HG02981 (cell line): ENCODE results near the gene CCK.
"Not testable (repeated sequence)": the region's sequence is repeated elsewhere in the genome, so short reads cannot be mapped to it uniquely, and the experiment has no call there.

ENCODE experiments used
- ATAC-seq: cut with Tn5 transposase; IDR thresholded peaks from one replicate; pipeline ENCODE4 v1.9.1; 2021; ENCODE audit warnings: mild to moderate bottlenecking, moderate library complexity; ENCODE audit not compliant: unreplicated experiment

The CCK gene, protein sequence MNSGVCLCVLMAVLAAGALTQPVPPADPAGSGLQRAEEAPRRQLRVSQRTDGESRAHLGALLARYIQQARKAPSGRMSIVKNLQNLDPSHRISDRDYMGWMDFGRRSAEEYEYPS

DNA sequence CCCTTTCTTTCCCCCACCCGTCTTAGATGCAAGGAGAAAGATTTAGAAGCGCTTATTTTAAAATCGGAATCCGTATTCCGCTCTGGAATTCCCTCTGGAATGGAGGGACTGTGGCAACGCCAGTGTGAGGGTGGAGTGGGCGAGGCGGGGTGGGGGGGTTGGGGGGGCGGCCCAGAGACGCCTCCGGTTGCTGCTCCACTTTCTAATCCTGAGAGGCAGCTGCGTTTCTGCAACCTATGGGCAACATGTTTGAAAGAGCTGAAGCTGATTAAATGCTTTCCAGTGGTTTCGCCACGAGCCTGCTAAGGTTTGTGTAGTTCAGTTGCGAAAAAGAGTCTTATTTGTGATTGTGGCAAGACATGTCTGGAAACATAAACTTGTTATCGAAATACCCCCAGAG, at the start of gene CCK:
CCK (minus strand) TSS at position 101 of the 400 bp plus-strand sequence. CDS start 2,555 bp downstream, outside the sequence.
- no peak for ATAC-seq

DNA sequence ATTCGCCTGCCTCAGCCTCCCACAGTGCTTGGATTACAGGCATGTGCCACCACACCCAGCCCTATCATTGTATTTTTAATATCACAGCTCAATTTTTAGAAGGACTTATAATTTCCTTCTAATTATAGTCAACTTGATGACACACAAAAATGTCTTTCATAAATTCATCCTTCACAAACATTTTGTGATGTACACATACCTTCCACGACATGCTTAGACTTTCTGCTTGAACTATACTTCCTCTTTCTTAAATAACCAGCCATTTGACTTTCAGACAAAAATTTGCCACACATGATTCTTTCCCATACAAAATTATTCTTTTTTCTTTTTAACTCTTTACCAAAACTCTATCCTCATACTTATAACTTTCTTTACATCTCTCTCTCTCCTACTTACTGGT, 48.4 kb upstream of the CCK start:
- ATAC-seq = no peak

DNA sequence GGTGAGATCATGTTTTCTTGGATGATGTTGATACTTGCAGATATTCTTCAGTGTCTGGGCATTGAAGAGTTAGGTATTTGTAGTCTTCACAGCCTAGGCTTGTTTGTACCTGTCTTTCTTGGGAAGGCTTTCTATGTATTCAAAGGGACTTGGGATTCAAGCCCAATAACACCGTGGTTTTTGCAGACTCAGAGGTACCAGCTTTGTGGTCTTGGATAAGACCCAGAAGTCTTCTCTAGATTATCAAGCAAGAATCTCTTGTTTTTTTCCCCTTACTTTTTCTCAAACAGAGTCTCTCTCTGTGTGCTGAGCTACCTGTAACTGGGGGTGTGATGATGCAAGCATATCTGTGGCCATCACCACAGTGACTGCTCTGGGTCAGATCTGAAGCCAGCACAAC, 42.7 kb upstream of the CCK start:
- ATAC-seq = no peak

DNA sequence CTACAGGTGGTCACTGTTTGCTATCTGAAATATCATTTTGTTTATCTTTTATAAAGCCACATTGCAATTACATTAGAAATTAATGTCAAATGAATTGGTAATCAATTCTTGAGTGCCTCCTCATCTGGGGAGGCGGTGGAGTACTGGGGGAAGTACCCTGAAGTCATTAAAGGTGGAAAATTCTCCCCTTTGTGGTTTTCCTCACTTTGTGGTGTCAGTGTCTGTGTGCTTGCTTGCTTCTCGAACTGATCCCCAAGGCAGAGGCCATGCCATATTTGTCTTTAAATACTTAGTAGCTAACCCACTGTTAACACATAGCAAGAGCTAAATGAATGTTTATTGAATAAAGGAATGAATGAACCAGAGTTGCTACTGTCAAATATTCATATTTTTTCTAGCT, 40.5 kb upstream of the CCK start:
- no peak for ATAC-seq

DNA sequence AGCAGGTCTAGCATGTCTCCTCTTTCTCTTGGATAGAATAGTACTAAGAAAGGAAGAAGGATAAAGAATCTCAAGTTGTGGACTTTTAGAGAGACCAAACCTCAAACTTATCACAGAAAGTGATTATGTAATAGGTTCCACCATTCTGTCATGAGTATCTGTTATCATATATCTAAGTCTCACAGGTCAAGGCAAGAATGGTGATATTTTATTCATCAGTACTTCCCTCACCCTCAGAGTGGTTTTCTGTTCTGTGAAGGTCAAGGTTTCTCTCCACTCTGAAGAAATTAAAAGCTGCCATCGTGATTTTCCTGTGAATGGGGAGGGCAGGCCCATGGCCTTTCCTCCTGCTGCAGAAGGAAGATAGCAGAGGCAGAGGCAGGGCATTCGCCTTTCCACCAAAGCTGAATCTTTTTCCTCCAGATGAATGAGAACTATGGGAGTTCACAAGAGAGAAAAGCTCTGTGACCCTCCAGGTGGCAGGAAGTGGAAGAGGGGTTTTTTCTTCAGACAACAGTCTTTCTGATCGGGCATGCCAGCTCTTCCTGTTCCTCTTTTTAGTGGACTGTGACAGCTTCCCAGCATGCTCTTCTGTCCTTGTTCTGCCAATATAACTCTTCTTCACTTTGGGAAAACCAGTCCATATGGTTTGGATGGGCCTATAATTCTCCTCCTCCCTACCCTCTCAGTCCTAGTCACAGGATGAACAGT, 37.1 kb upstream of the CCK start:
- peak; percentile 68 for ATAC-seq

DNA sequence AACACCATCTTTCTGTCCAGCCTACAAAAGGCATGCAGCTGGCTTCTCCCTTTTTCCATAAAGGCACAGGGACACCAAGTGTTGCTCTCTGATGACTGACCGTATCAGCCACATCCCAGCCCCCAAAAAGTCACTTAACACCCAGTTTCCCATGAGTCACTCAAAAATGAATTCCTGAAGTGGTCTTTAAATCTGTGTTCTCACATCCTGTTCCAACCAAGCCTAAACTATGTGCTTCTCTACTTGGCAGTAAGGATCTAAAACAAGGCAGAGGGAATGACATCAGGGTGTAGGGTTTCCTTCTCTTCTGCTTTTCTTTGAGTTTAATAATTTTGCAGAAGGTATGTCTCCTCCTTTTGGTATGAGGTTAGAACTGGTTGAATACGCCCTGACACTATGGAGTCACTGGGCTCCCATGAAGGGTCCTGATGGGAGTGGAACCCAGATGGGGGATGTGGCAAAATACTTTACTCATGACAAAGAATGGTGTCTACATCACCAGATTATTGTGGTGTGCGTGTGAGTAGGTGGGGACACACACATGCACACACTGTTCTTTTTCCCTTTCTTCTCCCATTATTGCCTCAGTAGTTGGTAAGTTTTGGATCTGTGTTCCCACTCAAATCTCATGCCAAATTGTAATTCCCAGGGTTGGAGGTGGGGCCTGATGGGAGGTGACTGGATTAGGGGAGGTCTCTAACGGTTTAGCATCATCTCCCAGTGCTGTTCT, 35.6 kb upstream of the CCK start:
- no peak for ATAC-seq

DNA sequence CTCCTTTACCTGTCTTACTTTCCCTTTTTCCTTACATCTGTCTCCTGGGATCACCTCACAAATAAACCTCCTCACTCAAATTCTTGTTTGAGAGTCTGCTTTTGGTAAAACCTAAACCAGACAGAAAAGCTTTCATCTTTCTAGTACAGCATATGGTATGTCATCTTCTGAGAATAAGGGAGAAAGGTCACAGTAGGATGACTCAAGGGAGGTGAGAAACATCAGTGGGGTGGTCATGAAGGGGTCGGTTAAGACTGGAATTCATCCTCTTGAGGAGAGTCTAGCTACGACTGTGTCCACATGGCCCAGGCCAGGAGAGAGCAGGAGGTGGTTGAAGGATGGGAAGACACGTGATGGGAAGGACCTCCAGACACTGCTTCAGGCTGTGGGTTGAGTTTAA, 34.8 kb upstream of the CCK start:
- ATAC-seq = no peak

DNA sequence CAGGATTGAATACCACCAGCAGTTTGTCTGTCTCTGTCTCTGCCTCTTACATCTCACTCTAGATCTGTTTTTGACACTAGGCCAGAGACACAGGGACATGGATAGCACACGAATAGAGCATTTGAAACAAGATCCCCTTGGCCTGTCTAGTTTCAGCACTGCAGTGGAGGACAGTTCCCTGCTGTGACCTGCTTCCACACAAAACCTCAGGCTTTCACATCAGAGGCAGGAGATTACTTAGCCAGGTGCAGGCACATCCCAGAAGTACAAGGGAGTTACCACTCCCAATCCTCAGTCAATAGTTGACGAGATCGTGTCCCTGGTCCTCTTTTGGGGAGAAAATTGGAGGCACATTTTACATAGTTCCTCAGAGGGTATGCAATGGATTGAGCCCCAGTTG, 34.0 kb upstream of the CCK start:
- ATAC-seq = no peak

DNA sequence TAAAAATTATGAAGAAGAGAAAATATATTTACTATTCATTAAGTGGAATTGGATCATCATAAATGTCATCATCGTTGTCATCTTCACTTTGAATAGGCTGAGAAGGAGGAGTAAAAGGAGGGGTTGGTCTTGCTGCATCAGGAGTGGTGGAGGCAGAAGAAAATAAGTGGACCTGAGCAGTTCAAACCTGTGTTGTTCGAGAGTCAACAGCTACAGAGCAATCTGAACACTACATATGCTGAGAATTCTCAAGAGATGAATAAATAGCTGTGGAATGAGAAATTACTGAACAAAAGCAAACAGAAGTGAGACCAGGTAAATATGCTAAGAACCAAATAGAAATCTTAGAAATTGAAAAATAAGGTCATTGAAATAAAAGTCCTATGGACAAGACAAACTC, 32.3 kb upstream of the CCK start:
- ATAC-seq = no peak

DNA sequence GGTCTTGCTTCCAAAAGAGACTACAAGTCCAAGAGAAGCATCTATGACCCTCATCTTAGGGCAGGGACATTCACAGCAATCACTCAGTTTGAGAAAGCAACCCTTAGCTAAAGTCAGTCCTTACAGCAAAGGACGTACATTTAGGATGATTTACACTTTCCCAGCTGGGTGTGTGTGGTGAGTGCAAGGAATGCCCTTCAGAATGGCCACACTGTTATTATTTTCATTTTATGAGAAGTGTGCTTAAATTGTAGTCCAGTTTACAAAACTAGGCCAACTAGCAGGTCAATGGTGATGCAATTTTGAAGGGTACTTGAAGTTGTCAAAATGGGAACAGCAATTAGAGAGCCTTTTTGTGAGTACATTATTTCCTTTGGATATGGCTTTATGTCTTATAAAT, 26.0 kb upstream of the CCK start:
- no peak for ATAC-seq

DNA sequence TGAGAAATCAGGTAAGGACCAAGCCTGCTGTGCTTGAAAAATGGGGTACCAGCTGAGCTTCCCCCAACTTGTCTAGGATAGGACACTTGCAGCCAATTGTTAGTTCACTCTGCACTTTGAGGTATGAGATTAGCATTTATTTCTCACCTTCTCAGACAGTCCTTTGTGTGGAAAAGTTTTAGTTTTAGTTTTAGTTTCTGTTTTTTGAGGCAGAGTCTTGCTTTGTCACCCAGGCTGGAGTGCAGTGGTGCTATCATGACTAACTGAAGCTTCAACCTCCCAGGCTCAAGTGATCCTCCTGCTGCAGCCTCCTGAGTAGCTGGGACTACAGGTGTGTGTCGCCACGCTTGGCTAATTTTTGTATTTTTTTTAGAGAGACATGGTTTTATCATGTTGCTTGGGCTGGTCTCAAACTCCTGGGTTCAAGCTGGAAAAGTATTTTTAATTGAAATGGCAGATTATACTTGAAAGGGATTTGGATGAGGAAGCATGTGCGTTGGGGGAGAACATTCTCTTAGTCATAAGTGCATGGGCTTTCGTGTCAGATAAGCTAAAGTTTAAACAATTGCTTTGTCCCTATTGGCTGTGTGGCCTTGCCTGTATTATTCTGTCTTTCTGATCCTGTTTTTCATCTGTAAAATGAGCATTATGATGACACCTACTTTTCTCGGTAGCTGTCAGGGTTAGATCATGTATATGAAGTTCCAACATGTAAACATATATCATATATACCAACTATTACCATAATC, 25.2 kb upstream of the CCK start:
- no peak for ATAC-seq

DNA sequence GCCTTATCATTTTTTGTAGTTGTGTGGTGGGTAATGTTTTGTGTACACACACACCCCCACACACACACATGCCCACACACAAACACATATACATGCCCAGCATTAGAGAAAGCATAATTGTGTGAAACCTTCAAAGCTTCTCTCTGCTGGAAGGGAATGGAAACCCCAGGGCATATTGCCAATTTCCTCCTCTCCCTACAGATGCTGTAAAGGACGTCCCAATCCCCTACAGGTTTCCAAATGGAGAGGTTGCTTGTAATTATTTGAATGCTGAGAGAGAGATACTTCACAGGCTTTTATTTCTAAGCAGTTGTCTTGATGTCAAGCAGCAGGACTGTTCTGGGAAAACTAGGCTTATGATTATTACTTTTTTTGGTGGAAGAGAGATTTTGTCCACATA, 23.0 kb upstream of the CCK start:
- ATAC-seq = no peak

DNA sequence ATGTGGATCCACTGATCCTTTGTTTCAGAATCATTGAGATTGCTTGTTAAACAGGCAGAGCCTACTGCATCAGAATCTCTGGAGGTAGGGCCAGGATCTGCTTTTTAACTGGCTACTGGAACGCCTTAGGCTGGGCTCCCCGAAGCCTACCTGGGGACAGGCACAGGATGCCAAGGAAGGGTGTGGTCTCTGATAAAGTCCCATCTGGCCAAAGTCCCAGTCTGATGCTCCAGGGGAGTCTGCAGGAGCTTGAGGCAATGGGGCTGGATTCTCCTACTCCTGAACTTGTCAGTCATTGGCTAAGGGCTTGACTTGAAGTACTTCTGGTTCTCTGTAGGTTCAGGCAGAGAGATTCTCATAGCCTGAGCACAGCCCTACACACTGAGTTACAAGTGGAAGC, 22.4 kb upstream of the CCK start:
- no peak for ATAC-seq

DNA sequence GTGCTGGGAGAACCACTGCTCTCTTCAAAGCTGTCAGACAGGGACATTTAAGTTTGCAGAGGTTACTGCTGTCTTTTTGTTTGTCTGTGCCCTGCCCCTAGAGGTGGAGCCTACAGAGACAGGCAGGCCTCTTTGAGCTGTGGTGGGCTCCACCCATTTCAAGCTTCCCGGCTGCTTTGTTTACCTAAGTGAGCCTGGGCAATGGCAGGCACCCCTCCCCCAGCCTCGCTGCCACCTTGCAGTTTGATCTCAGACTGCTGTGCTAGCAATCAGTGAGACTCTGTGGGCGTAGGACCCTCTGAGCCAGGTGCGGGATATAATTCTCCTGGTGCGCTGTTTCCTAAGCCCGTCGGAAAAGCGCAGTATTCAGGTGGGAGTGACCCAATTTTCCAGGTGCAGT, 21.4 kb upstream of the CCK start:
- not testable (repeated sequence) for ATAC-seq

DNA sequence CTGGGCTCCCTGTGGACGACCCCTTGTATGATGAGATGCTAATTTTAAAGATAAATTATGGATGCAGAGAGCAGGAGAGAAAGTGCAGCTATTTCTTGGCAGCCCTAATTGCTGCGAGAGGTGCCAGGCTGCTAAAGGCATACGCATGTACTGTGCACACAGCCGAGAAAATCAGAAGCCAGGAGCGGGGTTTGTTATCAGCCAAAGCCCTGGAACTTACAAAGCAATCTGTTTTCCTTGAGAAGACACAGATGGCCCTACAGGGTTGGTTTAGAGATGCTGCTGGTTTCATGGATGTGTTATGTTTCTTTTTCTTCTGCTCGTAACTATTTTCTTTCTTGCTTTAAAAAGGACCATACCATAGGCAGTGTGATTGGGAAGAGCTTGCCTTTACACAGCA, 11.7 kb upstream of the CCK start:
- no peak for ATAC-seq

DNA sequence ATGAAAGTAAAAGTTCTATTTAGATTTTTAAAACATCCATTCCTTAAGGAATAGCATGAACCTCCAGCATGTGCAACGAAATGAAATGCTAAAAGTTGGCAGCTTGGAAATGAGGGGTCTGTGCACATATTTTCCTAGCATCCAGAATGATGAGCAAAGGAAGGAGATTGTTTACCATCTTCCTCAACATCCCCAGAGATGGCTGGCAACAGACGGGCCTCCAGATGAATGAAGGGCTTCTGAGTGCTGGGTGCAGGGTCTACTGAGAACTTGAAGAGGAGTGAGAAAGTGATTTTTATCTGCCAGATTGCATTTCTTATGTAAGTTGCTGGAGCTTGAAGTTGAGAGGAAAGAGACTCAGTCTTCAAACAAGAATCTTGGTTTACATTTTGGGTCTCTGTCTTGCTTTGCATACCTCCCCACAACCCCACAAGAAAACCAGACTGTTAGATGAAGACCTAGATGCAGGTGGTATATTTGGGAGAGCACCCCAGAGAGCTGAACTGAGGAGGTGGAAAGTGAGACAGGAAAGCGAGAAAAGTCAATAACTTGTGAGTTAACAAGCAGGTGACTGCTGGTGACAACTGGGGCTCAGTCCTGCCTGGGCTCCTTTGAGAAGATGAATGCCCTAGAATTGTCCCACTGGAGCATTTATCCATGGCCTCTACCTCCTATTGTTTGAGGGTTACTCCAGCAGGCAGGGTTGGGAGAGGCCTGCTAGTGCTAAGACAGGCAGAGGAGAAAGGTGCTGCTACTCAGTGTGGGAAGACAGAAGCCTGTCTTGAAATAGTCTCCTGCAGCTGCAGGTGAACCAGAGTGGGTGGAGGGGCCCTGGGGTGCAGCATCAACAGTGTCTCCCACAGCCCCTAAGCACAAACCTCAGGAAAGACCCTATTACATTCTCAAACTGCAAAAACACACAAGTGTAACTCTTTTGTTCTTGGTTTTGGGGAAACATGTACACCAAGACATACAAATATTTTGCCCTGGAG, 10.5 kb upstream of the CCK start:
- ATAC-seq = peak; percentile 84

DNA sequence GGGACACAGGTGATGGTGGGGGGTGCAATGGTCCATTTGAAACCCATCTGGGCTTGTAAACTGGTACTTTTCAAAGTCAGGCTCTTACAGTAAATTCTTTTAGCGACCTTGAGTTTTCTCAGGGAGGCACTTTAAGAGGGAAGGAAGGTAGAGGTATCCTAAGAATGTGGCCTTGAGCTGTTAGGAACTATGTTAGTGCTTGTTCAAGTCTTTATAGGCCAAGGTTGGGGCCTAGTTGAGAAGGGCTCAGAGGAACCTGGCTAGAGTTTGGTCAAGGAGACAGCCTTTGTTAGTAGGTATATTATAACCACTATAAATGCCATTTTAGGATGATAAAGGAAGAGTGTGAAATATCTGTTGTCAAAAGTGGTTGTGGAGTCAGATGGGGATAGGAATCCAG, 9.2 kb upstream of the CCK start:
- no peak for ATAC-seq

DNA sequence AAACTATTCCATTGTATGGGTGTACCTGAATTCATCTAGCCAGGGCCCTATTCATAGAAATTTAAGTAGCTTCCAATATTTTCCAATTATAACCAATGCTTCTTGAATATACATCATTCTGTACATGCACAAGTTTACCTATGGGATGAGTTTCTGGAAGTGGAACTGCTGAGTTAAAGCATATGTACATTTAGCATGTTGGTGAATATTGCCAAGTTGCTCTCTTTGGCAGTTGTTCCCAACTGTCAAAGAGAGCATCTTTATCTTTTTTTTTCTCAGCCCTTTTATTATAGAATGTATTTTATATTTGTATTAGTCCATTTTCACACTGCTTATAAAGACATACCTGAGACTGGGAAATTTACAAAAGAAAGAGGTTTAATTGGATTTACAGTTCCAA, 8.3 kb upstream of the CCK start:
- no peak for ATAC-seq

DNA sequence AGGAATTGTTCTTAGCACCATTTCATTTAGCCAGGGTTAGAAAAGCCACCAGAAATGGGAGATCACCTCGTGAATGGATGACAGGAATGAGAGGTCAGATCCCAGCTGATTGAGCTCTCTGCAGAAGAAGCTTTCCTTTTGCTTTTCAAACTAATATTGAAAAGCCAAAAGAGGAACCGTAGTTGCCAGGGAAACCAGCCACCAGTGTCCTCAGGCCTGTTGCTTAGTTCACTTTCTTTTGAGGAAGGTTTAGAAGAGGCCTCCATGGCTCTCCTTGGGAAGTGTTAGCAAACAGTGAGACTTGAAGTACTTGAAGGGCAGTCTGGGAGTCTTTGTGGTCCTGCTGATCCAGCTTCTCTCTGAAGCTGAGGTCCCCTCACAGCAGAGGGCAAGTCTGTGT, 7.4 kb upstream of the CCK start:
- no peak for ATAC-seq

DNA sequence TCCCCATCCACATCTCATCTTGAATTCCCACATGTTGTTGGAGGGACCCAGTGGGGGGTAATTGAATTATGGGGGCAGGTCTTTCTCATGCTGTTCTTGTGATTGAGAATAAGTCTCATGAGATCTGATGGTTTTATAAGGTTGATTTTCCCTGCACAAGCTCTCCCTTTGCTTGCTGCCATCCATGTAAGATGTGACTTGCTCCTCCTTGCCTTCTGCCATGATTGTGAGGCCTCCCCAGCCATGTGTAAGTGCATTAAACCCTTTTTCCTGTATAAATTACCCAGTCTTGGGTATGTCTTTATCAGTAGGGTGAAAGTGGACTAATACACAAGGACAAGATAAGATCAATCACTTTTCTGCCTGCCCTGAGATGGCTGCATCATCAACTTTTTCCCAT, 5.8 kb upstream of the CCK start:
- ATAC-seq = no peak

DNA sequence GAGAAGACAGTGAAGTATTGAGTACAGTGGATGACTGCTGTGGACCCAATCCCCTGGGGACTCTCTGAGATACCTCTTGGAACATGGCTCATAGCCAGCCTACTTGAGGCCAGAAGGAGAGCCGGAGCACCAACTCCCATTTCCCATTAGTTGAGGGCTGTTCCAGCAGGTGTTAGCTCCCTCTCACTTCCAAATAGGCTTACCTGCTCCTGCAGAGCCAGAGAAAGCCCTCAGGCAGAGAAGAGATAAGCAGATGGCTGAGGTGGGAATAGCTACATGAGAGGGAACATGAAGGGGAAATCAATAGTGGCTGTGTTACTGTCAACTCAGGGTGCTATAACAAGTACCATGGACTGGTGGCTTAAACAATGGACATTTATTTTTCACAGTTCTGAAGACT, 4.6 kb upstream of the CCK start:
- ATAC-seq = no peak
